Measurements from ENCODE around the gene RAD50.
"Not testable (repeated sequence)": the region's sequence is repeated elsewhere in the genome, so short reads cannot be mapped to it uniquely, and the experiment has no call there.

RAD50 gene

GRCh38 chr5:132688536-132689339, 132.0 kb downstream of the RAD50 start:
- H3K36me3 ChIP-seq (ENCODE audit: insufficient read depth, low read length): no peaks in the 10 kb centered on the region
- H3K4me1 ChIP-seq (ENCODE audit: control insufficient read depth, insufficient read depth, low read length, unreplicated experiment): peaks cover 6% of the 10 kb centered on the region
- no peak overlapping the region for H3K4me3 ChIP-seq (ENCODE audit: low read depth, low read length)
- no peak overlapping the region for H3K27ac ChIP-seq (ENCODE audit: low read depth, low read length)
- no peak overlapping the region for H2AFZ ChIP-seq (ENCODE audit: low read length, unreplicated experiment)
- no peaks in the 10 kb centered on the region for H3K27me3 ChIP-seq (ENCODE audit: insufficient read depth, low read length)
- H3K79me2 ChIP-seq (ENCODE audit: control insufficient read depth, insufficient read depth, low read length, unreplicated experiment): no peaks in the 10 kb centered on the region

- Histone ChIP-seq H3K79me2 (ENCODE audit: control insufficient read depth, insufficient read depth, low read length, unreplicated experiment) (no peaks in the 10 kb centered on the region), H2AFZ (ENCODE audit: low read length, unreplicated experiment) (no peak overlapping the region), H3K4me3 (ENCODE audit: low read depth, low read length) (no peak overlapping the region), H3K27me3 (ENCODE audit: insufficient read depth, low read length) (no peaks in the 10 kb centered on the region), H3K27ac (ENCODE audit: low read depth, low read length) (no peak overlapping the region), H3K4me1 (ENCODE audit: control insufficient read depth, insufficient read depth, low read length, unreplicated experiment) (peaks cover 6% of the 10 kb centered on the region), H3K36me3 (ENCODE audit: insufficient read depth, low read length) (no peaks in the 10 kb centered on the region)
Observed at GRCh38 chr5:132689513-132689912, 132.7 kb downstream of the RAD50 start.

GRCh38 chr5:132690156-132690555, 133.4 kb downstream of the RAD50 start:
- no peak overlapping the region for H3K27ac ChIP-seq (ENCODE audit: low read depth, low read length)
- no peaks in the 10 kb centered on the region for H3K79me2 ChIP-seq (ENCODE audit: control insufficient read depth, insufficient read depth, low read length, unreplicated experiment)

GRCh38 chr5:132691755-132692631, 135.2 kb downstream of the RAD50 start:
- not testable (repeated sequence) for H3K4me3 ChIP-seq (ENCODE audit: low read depth, low read length); H3K27me3 ChIP-seq (ENCODE audit: insufficient read depth, low read length); H3K4me1 ChIP-seq (ENCODE audit: control insufficient read depth, insufficient read depth, low read length, unreplicated experiment); H2AFZ ChIP-seq (ENCODE audit: low read length, unreplicated experiment); H3K79me2 ChIP-seq (ENCODE audit: control insufficient read depth, insufficient read depth, low read length, unreplicated experiment); H3K27ac ChIP-seq (ENCODE audit: low read depth, low read length); H3K36me3 ChIP-seq (ENCODE audit: insufficient read depth, low read length)

More at GRCh38 chr5:132690156-132690555, 133.4 kb downstream of the RAD50 start:
- peaks cover 6% of the 10 kb centered on the region for H3K4me1 ChIP-seq (ENCODE audit: control insufficient read depth, insufficient read depth, low read length, unreplicated experiment)
- H3K36me3 ChIP-seq (ENCODE audit: insufficient read depth, low read length): no peaks in the 10 kb centered on the region
- no peaks in the 10 kb centered on the region for H3K27me3 ChIP-seq (ENCODE audit: insufficient read depth, low read length)
- no peak overlapping the region for H2AFZ ChIP-seq (ENCODE audit: low read length, unreplicated experiment)
- no peak overlapping the region for H3K4me3 ChIP-seq (ENCODE audit: low read depth, low read length)

- no peak overlapping the region for H3K27ac ChIP-seq (ENCODE audit: low read depth, low read length)
- H2AFZ ChIP-seq (ENCODE audit: low read length, unreplicated experiment): no peak overlapping the region
- no peaks in the 10 kb centered on the region for H3K27me3 ChIP-seq (ENCODE audit: insufficient read depth, low read length)
- no peaks in the 10 kb centered on the region for H3K36me3 ChIP-seq (ENCODE audit: insufficient read depth, low read length)
- H3K79me2 ChIP-seq (ENCODE audit: control insufficient read depth, insufficient read depth, low read length, unreplicated experiment): no peaks in the 10 kb centered on the region
- H3K4me3 ChIP-seq (ENCODE audit: low read depth, low read length): no peak overlapping the region
- peaks cover 6% of the 10 kb centered on the region for H3K4me1 ChIP-seq (ENCODE audit: control insufficient read depth, insufficient read depth, low read length, unreplicated experiment)
Observed at GRCh38 chr5:132692632-132692967, 135.8 kb downstream of the RAD50 start.
